ENCODE measurements around the gene EEF2KMT.

GRCh38 chr16:5108505-5109158 is 11.0 kb upstream of the EEF2KMT start:
- TF ChIP-seq POLR2A (IDR thresholded peaks at IDR 0.05; ENCODE audit: low read depth, low read length): no peak
- TF ChIP-seq POLR2AphosphoS5 (IDR thresholded peaks at IDR 0.05; ENCODE audit: low read depth, low read length): no peak
- no peak for TF ChIP-seq TAF1 (IDR thresholded peaks at IDR 0.05; ENCODE audit: borderline replicate concordance, low read depth, low read length)
